GM19043 (cell line): Measurements from ENCODE around the gene SCAF8.

ENCODE experiments used
- ATAC-seq: cut with Tn5 transposase; IDR thresholded peaks from one replicate; pipeline ENCODE4 v1.9.1; 2021; ENCODE audit warnings: low read depth; ENCODE audit not compliant: unreplicated experiment

SCAF8 gene

DNA sequence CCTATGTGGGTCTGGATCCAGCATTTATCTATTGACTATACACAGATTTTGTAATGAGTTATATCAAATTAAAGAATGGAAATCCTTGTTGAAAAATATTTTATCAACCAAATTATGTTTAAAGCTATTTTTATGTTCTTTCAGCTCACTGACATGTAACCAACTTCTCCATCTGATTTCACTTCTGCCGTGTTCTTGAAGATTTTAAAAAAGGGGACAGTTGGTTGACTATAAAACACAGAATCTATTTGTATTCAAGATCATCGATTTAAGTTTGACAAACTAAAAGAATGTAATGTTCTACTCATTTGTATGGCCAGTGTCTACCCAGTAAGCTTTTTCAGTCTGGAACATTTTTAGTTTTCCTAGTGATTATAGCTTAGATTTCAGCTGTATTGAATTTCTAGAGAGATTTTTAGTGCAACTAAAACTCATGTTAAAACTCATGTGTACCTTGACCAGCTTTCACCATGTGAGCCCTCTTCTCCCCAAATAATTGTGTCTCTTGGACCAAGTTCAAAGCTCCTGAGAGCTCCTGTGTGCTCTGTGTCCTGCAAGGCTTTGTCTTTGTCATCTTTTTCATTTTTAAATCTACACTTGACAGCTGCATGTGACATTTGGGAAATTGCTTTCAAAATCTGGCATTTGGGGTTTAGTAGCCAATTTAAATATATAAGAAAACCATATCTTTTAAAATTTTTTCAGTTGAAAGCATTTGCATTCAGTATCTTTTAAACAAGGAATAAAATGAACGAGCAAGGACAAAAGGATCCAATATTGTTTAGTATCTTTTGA, 143.5 kb downstream of the SCAF8 start:
- ATAC-seq = no peak

DNA sequence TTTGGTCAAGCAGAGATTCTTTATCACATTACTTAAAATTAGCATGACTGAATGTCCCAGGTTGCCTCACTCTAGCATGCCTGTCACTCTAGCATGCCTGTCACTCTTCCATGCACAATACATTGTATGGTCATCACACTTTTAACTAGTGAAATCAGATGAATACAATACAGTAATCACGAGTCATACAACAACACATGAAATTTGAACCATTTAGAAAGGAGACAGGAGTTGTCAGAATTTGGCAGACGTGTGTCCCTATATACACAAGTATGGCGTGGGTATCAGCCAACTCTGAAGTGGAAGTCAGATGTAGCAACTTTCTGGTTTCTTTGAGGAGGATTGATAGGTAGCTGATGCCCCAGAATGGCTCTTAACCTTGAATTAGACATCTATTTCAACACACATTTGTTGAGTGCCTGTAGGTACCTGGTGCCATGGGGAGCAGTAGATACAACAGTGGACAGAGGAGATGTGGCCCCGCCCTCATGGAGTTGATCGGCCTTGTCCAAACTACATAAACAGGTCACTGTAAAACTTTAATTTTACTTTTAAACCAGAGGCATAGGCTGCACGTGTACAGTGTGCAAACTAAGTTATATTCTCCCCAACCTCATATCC, 145.8 kb downstream of the SCAF8 start:
- no peak for ATAC-seq

DNA sequence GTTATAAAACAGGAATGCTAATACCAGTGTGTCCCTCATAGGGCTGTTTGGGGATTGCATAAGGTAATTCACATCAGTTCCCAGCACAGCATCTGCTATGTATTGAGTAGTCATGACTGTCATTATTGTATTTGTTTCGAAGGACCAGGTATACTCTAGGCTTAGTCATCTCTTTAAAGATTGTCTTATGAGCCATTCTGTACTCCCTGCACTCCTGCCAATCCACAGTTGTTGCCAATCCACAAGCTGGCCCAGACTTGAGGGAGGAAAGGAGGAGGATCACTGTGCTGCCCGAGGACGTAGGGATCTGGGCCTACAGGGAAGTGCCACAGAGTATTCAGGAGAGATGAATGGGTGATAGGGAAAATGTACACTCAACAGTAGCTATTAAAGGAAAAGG, 148.9 kb downstream of the SCAF8 start:
- ATAC-seq = no peak
